Stimulated activated CD4-positive, alpha-beta T cell treated with anti-CD3 and anti-CD28 coated beads, Interleukin-12 subunit alpha, Interleukin-12 subunit beta, amount 100 ng/mL, for 48 hours (primary cell): Measurements from ENCODE around the gene TWIST2.

Experiments
- DNase-seq, 3 donors: peaks; one replicate each; pipeline ENCODE4 v3.0.0-alpha.2; 2020; ENCODE audit warnings: low read depth in 2 of 3, low spot score in 1 of 3

The TWIST2 gene

GRCh38 chr2:238847841-238848690 is at the start of gene TWIST2:
TSS of gene TWIST2 (plus strand) at chr2:238848085. CDS start at chr2:238848216, 131 bp downstream.
- DNase-seq = no peak

DNA sequence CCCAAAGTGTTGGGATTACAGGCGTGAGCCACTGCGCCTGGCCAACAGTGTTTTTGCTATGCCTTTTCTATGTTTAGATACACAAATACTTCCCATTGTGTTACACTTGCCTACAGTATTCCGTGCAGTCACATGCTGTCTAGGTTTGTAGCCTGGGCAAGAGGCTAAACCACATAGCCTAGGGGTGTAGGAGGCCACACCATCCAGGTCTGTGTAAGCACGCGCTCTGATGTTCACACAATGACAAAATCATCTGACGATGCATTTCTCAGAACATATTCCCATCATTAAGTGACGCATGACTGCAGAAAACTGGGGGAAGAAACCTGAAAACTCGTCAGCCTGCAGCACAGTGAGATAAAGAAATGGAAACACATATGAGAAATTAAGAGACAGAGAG is 46.1 kb upstream of the TWIST2 start:
- DNase-seq = no peak

DNA sequence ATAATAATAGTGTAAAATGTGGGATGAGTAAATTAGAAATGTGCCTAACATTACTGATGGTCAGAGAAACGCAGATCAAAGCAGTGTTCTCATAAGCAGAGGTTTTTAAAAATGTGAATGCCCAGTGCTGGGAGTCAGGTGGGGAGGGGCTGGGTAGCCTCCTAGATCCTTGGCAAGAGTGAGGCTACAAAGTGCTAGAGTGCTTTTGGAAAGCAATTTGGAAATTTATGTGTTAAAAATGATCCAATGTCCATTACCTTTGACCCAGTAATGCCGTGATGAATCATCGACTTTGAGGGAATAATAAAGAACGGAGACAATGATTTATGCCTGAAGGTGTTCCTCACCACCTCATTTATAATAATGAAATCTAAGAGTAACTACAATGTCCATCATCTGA is 44.9 kb upstream of the TWIST2 start:
- no peak for DNase-seq

DNA sequence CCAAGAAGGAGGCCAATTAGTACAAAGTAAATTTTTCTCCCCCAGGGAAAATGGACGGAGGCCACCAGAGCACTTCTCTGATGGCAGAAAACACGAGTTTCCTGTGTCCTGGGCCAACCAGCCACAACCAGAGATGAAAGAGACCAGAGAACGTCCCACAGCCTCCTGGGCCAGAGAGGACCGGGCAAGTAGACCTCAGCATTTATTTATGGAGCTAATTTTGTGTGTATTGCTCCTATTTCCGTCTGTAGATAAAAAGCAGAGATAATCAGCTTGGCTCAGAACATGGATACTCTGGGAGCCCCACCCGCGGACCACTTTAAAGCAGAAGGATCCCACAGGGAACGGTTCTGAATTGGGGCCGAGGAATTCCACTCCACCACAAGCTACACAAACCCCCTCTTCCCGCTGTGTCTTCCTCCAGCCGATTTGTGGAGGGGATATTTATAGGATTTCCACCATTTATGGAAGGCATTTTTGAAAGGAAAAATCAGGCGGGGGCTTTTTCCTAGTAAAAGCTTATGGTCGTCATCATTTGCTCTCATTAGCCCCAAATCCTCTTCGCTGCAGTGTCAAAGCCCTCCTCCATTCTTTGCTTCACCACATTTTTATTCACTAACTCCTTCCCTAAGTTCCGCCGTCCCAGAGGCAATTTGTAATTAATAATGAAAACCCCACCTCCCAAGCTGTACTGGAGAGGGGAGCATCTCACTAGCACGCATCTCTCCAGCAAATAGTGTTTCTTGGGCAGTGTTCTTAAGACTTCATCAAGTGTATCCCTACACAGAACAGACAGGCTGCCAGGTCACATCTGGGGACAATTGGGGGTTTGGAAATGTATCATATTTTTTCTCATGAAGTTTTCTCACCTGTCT is 43.7 kb upstream of the TWIST2 start:
- no peak for DNase-seq

DNA sequence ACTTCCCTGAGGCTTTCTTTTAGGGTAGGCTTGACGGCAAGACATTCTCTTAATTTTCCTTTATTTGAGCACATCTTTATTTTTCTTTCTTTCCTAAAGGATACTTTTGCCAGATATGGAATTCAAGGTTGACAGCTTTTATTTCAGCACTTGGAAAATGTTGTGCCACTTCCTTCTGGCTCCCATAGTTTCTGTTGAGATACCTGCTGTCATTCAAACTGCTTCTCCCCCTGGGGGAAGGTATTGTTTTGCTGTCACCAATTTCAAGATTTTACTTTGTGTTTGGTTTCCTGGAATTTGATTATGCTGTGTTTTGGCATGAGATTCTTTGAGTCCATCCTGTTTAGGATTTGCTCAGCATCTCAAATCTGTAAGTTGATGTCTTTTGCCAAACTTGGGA is 39.1 kb upstream of the TWIST2 start:
- DNase-seq = no peak

DNA sequence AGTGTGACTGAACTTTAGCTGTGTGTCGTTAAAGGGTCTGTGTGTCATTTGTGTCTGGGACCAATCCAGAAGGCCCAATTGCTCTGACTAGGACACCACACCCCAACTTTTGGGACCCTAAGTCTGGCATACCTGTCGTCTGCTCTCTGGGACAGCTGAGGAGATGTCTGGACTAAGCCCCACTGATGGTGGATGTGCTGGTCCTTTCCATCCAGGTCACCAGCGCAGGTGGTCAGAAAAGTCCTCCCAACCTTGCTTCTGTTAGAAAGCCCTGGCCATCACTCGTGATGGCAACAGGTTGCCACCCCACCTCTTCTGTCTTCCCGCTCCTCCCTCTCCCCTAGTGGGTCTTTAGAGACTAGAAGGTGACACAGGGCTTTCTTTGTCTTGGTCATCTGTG is 37.6 kb upstream of the TWIST2 start:
- no peak for DNase-seq

DNA sequence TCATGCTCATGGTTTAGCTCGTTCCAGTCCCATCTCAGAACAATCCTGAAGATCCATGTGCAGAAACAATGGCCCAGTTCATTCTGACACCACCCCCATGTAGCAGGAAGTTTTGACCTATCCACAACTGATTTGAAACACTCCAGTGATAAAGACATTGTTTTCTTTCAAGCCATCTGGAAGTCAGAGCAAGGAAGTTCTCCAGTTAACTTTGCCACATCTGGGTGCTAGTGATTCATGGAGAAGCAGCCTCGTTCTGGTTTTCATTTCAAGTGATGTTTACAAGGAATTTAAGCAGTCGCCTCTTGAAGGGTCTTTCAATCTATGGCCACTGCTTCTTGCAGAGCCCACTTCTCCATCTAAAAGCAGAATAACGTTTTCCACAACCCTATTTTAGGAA is 36.6 kb upstream of the TWIST2 start:
- no peak for DNase-seq

DNA sequence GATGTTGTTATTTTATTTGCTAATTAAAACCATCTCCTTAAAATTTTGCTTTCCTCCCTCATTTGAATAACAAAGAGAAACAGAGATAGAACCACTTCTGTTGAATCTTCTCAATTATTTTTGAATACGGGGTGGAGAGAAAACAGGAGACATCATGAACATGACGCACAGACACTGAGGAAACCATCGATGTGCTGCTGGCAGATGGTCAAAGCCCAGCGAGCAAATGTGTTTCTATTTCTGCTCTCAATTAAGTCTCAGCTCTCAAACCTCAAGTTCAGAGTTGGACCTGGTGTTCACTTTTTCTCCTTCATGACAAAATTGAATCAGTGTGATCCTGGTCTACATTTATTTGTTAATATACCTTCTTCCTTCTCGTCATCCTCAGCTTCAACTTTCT is 36.1 kb upstream of the TWIST2 start:
- DNase-seq = no peak

- no peak for DNase-seq
Observed at GRCh38 chr2:238813109-238813508, 34.8 kb upstream of the TWIST2 start.

GRCh38 chr2:238814815-238815214 is 33.1 kb upstream of the TWIST2 start:
- DNase-seq = no peak

- DNase-seq = no peak
Observed at GRCh38 chr2:238816291-238816690, 31.6 kb upstream of the TWIST2 start.

DNA sequence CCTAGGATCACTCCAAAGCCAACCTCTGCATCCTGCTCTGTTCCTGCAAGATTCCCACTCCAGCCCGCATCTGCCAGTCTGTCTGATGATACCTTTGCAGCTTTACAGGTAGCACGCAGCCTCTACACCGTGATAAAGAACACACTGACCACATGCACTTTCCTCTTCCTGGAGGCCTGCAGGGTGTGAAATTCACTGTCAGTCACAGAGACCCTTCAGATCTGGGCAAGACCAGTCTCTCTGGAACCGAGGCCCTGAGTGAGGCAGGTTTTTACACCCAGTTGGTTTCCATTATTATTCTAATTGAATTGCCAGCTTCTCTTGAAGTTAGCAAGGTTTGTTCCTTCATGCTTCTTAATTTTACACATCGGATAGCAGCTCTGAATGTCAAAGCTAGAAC is 30.5 kb upstream of the TWIST2 start:
- DNase-seq = no peak

GRCh38 chr2:238817891-238818290 is 30.0 kb upstream of the TWIST2 start:
- DNase-seq = no peak

DNA sequence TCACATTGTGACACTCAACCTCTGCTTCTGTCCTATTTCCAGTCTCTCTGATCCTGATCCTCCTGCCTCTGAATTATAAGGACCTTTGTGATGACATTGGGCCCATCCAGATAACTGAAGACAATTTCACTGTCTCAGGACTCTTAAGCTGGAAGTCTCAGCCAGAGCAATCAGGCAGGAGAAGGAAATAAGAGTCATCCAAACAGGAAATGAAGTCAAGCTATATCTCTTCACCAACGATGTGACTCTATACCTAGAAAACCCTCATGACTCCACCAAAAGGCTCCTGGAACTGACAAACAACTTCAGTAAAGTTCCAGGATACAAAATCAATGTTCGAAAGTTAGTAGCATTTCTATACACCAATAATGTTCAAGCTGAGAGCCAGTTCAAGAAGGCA is 29.3 kb upstream of the TWIST2 start:
- no peak for DNase-seq

DNA sequence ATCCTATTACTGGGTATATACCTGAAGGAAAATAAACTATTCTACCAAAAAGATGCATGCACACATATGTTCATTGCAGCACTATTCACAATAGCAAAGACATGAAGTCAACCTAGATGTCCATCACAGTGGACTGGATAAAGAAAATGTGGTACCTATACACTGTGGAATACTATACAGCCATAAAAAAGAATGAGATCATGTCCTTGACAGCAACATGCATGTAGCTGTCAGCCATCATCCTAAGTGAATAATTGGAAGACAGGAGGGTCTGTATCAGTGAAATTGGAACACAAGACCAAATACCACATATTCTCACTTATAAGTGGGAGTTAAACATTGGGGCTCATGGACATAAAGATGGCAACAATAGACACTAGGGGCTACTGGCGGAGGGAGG is 27.7 kb upstream of the TWIST2 start:
- DNase-seq = no peak

GRCh38 chr2:238820916-238821315 is 27.0 kb upstream of the TWIST2 start:
- no peak for DNase-seq

DNA sequence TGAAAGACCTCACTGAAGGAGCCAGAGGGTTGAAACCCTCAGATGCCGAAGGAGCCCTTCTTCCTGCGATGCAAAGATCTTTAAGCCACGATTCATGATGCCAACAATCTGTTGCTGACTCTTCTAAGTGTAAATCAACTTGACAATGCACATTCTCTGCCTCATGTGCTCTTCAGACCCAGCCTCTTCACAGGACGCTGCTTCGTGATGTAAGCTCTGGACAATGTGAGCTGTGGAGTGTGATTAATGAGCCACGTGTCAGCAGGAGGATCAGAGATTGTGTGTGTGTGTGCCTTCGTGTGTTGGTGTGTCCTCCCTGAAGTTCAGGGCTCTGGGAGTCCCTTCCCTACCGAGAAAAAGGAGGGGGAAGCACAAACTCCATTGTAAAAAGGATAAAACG is 26.5 kb upstream of the TWIST2 start:
- DNase-seq = no peak

- DNase-seq = no peak
Observed at GRCh38 chr2:238821944-238822670, 25.8 kb upstream of the TWIST2 start.

- DNase-seq = no peak
Observed at GRCh38 chr2:238822955-238823354, 24.9 kb upstream of the TWIST2 start.

- DNase-seq = no peak
Observed at GRCh38 chr2:238831177-238831576, 16.7 kb upstream of the TWIST2 start.

- DNase-seq = no peak
Observed at GRCh38 chr2:238834982-238835381, 12.9 kb upstream of the TWIST2 start.
